Mucosa of descending colon (tissue), 3 donors: ENCODE measurements around the gene TEP1. TPM values are rescaled to one million over a fixed set of nuclear protein-coding genes. Genes with fewer than 3 reads are reported as not detected.
A peak's percentile ranks its signal among the peaks of the same experiment; 100 is the strongest.

Source experiments
- ATAC-seq: fragments of 200-7000 bp; cut with Tn5 transposase; one replicate; pipeline ENCODE4 v1.9.1; 2020; ENCODE audit warnings: mild to moderate bottlenecking, moderate library complexity
- DNase-seq, 3 donors: peaks; one replicate each; pipeline ENCODE4 v3.0.0-alpha.2; 2020
- H3K36me3 ChIP-seq: fragments of 200-600 bp; one replicate; pipeline ENCODE4 v1.8.0; 2021; ENCODE audit warnings: low read depth, mild to moderate bottlenecking
- H3K4me1 ChIP-seq: fragments of 200-600 bp; one replicate; pipeline ENCODE4 v1.8.0; 2021; ENCODE audit warnings: low read depth, mild to moderate bottlenecking
- H3K4me3 ChIP-seq: fragments of 200-600 bp; one replicate; pipeline ENCODE4 v1.8.0; 2021; ENCODE audit warnings: mild to moderate bottlenecking
- H3K9me3 ChIP-seq: fragments of 200-600 bp; one replicate; pipeline ENCODE4 v1.8.0; 2021; ENCODE audit warnings: mild to moderate bottlenecking
- CTCF ChIP-seq: fragments of 200-600 bp; IDR thresholded peaks from one replicate; pipeline ENCODE4 v1.8.0; 2022; ENCODE audit warnings: antibody characterized with exemption, mild to moderate bottlenecking
- intact Hi-C, 2 donors: fragments of 100-400 bp; cut with DNase I in 1 of 2; cut with micrococcal nuclease in 1 of 2; formaldehyde crosslinking; loops; one replicate each; pipeline versions ENCODE4 v1.11.0 to v1.11.1; 2022; cut with DNase I, micrococcal nuclease
- total RNA-seq, 3 donors: library from RNA; stranded (reverse); fragmentation: NEBNext Ultra II Directional in 2 of 3; extraction: Animal tissue kit (Norgen Biotek cat#: 25700) in 2 of 3; gene quantifications; one replicate each; pipeline versions ENCODE4 v1.2.1 to v1.2.4, GENCODE V29; 2021 to 2023
- donor health status: DM: no; HTN: no; CAD: no; lungs with moderate emphysema.
- donor health status: DM: no; HTN: no; CAD: no.
- donor health status: DM: no; HTN: yes; CAD: no.

TEP1 gene
- total RNA-seq, 3 donors from 2014 or later: 68.7 to 121 (median 85.8) TPM

DNA sequence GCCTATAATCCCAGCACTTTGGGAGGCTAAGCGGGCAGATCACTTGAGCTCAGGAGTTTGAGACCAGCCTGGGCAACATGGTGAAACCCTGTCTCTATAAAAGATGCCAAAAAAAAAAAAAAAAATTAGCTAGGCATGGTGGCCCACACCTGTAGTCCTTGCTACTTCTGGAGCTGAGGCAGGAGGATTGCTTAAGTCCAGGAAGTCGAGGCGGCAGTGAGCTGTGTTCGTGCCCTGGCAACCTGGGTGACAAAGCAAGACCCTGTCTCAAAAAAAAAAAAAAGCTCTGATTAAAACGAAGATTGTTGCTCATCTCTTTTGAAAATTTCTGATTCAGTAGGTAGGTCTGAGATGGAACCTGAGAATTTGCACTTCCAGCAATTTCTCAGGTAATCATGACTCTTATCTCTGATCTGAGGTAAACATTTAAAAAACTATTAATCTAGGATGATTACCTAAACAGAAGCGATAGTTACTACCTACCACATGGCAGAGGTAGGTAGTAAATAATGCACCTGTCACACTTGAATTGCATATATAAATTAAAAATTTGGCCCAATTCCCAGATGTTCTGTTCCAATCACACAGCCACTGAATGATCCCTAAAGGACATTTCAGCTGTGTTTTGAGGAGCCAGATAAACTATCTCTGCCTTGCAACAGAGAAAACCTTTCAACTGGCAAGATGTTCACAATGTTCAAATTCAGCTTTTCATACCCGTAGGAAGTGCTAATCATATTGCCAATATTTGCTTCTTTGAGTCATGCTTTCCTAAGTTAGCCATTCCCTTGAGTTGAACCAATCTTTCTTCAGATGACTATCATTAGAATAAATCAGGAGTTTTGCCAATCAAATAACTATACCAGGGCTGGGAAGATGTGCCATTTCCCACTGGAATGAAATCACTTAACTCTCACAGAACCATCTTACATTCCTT lies 4.2 kb upstream of the TEP1 start:
- TF ChIP-seq CTCF: no peak
- DNase-seq: peak in 2 of 3 donors; percentile 50 to 59
- H3K36me3 ChIP-seq: no peaks in the 10 kb centered on the region
- no peaks in the 10 kb centered on the region for H3K9me3 ChIP-seq
- no peak overlapping the region for H3K4me3 ChIP-seq
- intact Hi-C loops: loop anchor here in 1 of 2 donors (5.0 kb wide), 2 partner anchors 45 to 190 kb away; partner anchors contain the start of gene PIP4P1
- peak; percentile 37 for ATAC-seq
- H3K4me1 ChIP-seq: peaks cover 52% of the 10 kb centered on the region

- ATAC-seq (peak; percentile 49), DNase-seq (peak in 1 of 3 donors; percentile 81)
- Histone ChIP-seq H3K4me3 (no peak overlapping the region), H3K4me1 (peaks cover 62% of the 10 kb centered on the region), H3K9me3 (no peaks in the 10 kb centered on the region), H3K36me3 (no peaks in the 10 kb centered on the region)
- TF ChIP-seq CTCF: no peak
- intact Hi-C loops: loop anchor here in 1 of 2 donors (5.0 kb wide), 2 partner anchors 46 to 191 kb away; partner anchors contain the start of gene PIP4P1
Measured at GRCh38 chr14:20416223-20416622, 2.9 kb upstream of the TEP1 start.

DNA sequence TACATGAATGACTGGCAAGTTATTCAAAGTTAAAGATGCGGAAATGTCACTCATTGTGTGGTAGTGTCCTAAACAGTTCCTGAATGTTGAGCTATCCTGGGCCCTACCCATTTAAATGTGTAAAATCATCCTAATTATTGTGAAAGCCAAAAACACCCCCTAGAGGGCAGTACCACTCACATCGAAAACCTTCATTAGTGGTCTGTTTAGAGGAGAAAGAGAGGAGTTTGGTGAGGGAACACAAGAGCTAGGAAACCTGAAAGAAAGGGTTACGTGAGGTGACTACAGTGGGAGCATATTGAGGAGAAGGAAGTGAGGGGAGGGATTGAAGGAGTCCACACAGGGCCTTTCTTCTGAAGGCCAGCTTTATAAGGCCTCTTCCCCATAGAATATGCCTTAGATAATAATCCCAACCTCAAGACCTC lies 2.5 kb upstream of the TEP1 start:
- ATAC-seq (peak; percentile 11), DNase-seq (peak in 1 of 3 donors; percentile 77)
- intact Hi-C loops: loop anchor here in 1 of 2 donors (5.0 kb wide), 2 partner anchors 47 to 192 kb away; partner anchors contain the start of gene PIP4P1
- Histone ChIP-seq H3K4me1 (peaks cover 62% of the 10 kb centered on the region), H3K9me3 (no peaks in the 10 kb centered on the region), H3K36me3 (no peaks in the 10 kb centered on the region), H3K4me3 (no peak overlapping the region)
- TF ChIP-seq CTCF: peak; percentile 14

DNA sequence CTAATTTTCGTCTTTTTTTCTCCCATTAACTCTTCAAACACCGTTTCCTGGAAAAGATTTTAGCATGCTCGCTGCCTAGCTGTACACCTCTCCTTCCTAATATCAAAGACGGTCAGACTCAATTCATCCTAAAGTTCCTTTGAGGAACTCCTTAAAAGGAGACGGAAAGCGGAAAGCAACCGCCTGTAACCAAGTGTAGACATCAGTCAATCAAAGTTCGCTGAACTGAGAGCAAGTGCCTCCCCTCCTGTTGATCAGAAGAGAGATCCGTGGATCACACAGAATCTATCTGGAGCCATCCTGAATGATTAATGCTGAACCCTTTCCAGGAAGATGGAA lies 412 bp upstream of the TEP1 start:
- intact Hi-C loops: loop anchor here (2.0 to 5.0 kb wide), 3 partner anchors 41 to 269 kb away; partner anchors contain the start of genes APEX1 (in 1 of the 2), OSGEP (in 1 of the 2) and RNASE4 (in 1 of the 2)
- H3K4me1 ChIP-seq: peaks cover 50% of the 10 kb centered on the region
- H3K36me3 ChIP-seq: no peaks in the 10 kb centered on the region
- DNase-seq: peak in 1 of 3 donors; percentile 53
- TF ChIP-seq CTCF: no peak
- no peaks in the 10 kb centered on the region for H3K9me3 ChIP-seq
- ATAC-seq: no peak
- peak overlapping the region; percentile 75 for H3K4me3 ChIP-seq

DNA sequence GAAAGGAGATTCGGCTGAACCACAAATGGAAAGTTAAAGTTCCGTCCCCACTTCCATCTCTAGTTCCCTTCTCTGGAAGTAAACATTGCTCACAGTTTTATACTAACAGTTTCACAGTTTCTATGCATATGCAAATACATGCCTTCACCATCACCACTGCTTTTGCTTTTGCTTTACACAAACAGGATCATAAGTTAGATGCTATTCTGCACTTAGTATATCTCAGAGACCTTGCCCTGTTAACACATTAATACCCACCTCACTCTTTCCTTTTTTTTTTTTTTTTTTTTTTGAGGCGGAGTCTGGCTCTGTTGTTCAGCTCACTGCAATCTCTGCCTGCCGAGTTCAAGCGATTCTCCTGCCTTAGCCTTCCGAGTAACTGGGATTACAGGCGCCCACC lies 890 bp downstream of the TEP1 start:
- no peak for TF ChIP-seq CTCF
- Histone ChIP-seq H3K36me3 (peaks cover 5% of the 10 kb centered on the region), H3K4me1 (peaks cover 39% of the 10 kb centered on the region), H3K9me3 (no peaks in the 10 kb centered on the region), H3K4me3 (peak overlapping the region; percentile 75)
- DNase-seq: no peak
- peak; percentile 3 for ATAC-seq
- intact Hi-C loops: loop anchor here (2.0 to 5.0 kb wide), 3 partner anchors 42 to 270 kb away; partner anchors contain the start of genes APEX1 (in 1 of the 2), OSGEP (in 1 of the 2) and RNASE4 (in 1 of the 2)
